NT2/D1 (cell line): Measurements from ENCODE around the gene SAFB.

Experiments
- SUZ12 ChIP-seq: IDR thresholded peaks from 2 replicates; pipeline ENCODE4 v1.6.1; 2011; ENCODE audit not compliant: insufficient read length, insufficient read depth; ENCODE audit errors: extremely low read depth
- YY1 ChIP-seq: IDR thresholded peaks from 2 replicates; pipeline ENCODE4 v1.6.1; 2011; ENCODE audit not compliant: insufficient read length, insufficient read depth
- ZNF274 ChIP-seq: IDR thresholded peaks from 2 replicates; pipeline ENCODE4 v1.6.1; 2011; ENCODE audit warnings: mild to moderate bottlenecking, low read depth, low read length

- TF ChIP-seq ZNF274, result no peak
- no peak for TF ChIP-seq YY1
- TF ChIP-seq SUZ12, result no peak
These were observed 72.8 kb downstream of the SAFB start for GRCh38 chr19:5695649-5696195.
